GM19099 (cell line): ENCODE measurements around the gene POLN.

Experiments
- POLR2A ChIP-seq: IDR thresholded peaks from 3 replicates; pipeline ENCODE4 v1.6.1; 2011; ENCODE audit warnings: low read depth; ENCODE audit not compliant: insufficient read length; ENCODE audit errors: extremely low read depth

The POLN gene

DNA sequence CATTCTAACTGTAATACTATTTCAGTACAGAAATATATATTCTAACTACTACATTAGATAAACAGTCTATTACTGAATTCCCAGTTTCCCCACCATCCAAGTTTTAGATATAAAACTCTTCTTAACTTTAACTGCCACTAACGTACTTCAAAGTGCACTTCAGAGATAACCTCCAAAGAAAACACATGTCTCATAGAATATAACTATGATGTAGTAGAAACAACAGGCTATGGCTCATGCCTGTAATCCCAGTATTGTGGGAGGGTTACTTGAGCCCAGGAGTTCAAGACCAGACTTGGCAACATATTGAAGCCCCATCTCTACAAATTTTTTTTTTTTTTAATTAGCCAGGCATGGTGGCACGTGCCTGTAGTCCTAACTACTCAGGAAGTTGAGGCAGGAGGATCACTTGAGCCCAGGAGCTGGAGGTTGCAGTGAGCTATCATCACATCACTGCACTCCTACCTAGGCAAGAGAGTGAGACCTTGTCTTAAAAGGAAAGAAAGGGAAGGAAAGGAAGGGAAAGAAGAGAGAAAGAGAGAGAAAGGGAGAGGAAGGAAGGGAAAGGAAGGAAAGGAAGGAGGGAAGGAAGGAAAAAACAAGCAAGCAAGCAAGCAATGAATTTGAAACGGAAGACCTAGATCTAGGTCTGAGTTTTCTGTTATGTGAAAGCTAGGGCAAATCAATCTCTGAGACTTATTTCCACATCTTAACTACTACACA is 4.8 kb downstream of the POLN start:
- no peak for TF ChIP-seq POLR2A

DNA sequence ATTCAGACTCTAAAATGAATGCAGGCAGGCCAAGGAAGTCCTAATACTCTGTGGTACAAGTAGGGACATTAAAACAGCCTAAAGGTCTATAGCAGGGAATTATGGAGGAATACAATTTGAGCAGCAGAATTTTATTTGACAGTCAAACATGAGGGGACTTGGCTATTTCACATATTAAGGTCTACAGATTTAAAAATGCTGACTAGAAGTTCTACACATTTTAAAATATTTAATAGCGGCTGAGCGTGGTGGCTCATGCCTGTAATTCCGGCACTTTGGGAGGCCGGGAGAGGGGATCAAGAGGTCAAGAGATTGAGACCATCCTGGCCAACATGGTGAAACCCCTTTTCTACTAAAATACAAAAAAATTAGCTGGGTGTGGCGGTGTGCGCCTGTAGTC is 10.8 kb downstream of the POLN start:
- no peak for TF ChIP-seq POLR2A

DNA sequence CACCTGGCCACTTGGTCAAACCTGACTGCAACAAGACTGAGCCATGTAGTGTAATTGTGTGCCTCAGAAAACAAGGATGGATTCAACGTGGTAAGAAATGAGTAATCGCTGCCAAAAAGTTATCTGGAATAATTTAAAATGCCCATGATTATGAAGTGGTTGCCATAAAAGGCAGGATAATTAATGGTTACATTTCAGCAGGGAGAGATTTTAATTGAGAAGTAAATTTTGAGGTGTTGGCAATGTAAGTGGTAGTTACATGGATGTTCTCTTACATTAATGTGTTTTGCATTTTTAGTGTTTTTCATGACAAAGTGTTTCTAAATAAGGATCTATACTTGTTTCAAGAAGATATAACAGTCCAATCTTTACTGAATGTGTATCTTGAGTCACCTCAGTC is 15.7 kb downstream of the POLN start:
- TF ChIP-seq POLR2A = no peak

- TF ChIP-seq POLR2A = no peak
Measured at GRCh38 chr4:2222838-2223237, 19.1 kb downstream of the POLN start.

DNA sequence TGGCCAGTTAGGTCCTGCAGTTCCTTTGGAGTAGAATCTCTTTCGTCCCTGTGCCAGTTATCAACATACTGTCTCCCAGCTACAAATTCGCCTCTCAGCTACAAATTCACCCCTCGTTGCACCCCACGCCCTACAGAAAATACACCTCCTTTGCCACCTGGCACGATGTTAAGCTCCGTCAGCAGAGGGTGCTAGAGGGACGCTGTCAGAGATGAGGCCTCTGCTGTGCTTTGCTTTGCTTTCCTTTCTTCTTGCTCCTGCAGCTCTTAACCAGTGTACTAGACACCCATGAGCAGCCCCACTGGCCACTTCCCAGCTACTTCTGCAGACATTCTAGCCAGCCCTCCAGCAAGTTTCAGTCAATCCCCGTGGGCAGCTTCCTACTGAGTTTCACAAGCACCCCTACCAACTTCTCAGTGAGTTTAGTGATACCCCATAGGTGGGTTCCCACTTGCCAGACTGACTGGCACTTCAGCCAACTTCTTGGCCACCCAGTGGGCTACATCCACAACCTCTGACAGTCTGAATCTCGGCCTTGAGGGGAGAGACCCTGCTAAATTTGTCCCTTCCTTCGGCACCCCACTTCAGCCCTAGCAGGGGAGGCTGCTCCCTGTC is 21.8 kb downstream of the POLN start:
- TF ChIP-seq POLR2A = no peak

GRCh38 chr4:2219233-2219760 is 22.6 kb downstream of the POLN start:
- TF ChIP-seq POLR2A = no peak

DNA sequence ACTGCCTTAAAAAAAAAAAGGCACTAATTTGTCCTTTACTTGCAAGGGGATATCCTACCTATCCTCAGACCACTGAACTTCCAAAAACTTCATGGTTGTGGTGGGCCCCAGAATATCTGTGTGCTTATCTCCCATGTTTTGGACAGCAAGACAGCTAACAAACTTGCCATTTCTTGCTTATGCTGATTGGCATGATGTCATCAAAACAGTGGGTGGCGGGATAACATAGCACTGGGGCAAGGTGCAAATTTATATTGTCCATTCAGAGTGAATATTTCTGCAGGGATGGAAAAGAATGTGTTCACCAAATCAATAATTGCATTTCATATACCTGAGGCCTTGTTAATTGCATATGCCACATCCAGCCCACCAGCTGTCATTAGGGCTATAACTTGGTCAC is 23.5 kb downstream of the POLN start:
- no peak for TF ChIP-seq POLR2A

GRCh38 chr4:2217726-2218125 is 24.2 kb downstream of the POLN start:
- TF ChIP-seq POLR2A = no peak

GRCh38 chr4:2212831-2213230 is 29.1 kb downstream of the POLN start:
- TF ChIP-seq POLR2A = no peak

GRCh38 chr4:2194496-2194895 is 47.4 kb downstream of the POLN start:
- TF ChIP-seq POLR2A = no peak

GRCh38 chr4:2193326-2193725 is 48.6 kb downstream of the POLN start:
- TF ChIP-seq POLR2A = no peak

DNA sequence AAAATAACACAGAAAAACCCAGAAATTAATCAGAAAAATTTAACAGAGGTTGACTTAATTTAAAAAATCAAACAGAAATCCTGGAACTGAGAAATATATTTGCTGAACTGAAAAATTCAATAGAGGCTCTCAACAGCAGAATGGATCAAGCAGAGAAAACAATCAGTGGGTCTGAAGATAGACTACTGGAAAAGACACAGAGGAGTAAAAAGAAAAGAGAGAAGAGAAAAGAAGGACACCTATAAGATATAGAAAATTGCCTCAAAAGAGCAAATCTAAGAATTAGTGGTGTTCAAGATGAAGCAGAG is 55.1 kb downstream of the POLN start:
- TF ChIP-seq POLR2A = no peak

GRCh38 chr4:2186133-2186864 is 55.6 kb downstream of the POLN start:
- no peak for TF ChIP-seq POLR2A

GRCh38 chr4:2183394-2183793 is 58.5 kb downstream of the POLN start:
- no peak for TF ChIP-seq POLR2A

DNA sequence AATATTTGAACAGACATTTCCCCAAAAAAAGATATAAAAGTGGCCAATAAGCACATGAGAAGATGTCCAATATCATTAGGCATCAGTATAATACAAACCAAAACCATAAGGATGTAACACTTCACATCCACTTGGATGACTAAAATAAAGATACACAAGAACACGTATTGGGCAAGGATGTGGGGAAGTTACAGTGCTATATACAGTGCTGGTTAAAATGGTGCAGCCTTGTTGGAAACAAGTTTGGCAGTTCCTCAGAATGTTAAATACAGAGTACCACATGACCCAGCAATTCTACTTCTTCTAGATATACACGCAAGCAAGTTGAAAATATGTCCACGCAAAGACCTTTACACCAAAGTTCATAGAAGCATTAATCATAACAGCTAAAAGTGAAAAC is 58.9 kb downstream of the POLN start:
- no peak for TF ChIP-seq POLR2A

DNA sequence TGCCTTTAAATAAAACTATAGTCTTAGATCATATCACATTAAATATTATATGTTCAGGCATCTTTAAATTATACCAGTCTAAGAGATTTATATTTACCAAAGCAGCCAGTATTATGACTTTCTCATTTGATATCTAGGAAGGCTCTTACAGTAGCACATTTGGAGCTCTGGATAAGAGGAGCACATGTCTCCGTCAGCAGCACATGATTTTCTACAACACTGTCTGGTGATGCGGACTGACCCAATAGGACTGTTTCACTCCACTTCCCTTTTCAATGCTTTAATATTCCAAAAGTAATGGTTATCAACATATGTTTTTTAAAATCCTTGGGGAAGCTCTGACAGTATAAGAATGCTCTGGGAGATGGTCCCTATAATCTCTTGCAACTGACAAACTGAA is 61.5 kb downstream of the POLN start:
- TF ChIP-seq POLR2A = no peak
